Adrenal gland (tissue), 12 donors: ENCODE measurements around the gene CFAP45. TPM values are rescaled to one million over a fixed set of nuclear protein-coding genes. Genes with fewer than 3 reads are reported as not detected.

ENCODE experiments used
- DNase-seq, 7 donors: peaks; one replicate each; pipeline ENCODE4 v3.0.0-alpha.2; 2019 to 2020
- H3K27ac ChIP-seq, 5 donors: fragments of 200-600 bp; sonication (generic) in 4 of 5; 1 replicate in 3 of 5; 2 replicates in 2 of 5; pipeline versions ENCODE4 v1.5.1 to v1.8.0; 2016 to 2020; ENCODE audit warnings: mild to moderate bottlenecking in 1 of 5
- H3K27me3 ChIP-seq: fragments of 200-600 bp; 2 replicates; pipeline ENCODE4 v1.8.0; 2021
- H3K36me3 ChIP-seq, 2 donors: fragments of 200-600 bp; replicated peaks in 1 of 2; 1 replicate in 1 of 2; 2 replicates in 1 of 2; pipeline versions ENCODE4 v1.5.1 to v1.8.0; 2018 to 2022
- H3K4me1 ChIP-seq, 2 donors: fragments of 200-600 bp; replicated peaks in 1 of 2; 1 replicate in 1 of 2; 2 replicates in 1 of 2; pipeline versions ENCODE4 v1.5.1 to v1.8.0; 2018 to 2021
- H3K4me3 ChIP-seq, 4 donors: fragments of 200-600 bp; sonication (generic) in 3 of 4; one replicate each; pipeline ENCODE4 v1.5.1; 2016 to 2018
- H3K9me3 ChIP-seq, 3 donors: fragments of 200-600 bp; sonication (generic) in 1 of 3; replicated peaks in 1 of 3; 1 replicate in 2 of 3; 2 replicates in 1 of 3; pipeline versions ENCODE4 v1.5.1 to v1.8.0; 2016 to 2021
- POLR2A ChIP-seq, 2 donors: fragments of 450-650 bp; IDR thresholded peaks; one replicate each; pipeline ENCODE4 v1.6.1; 2017; ENCODE audit warnings: antibody characterized with exemption in 2 of 2, mild to moderate bottlenecking in 2 of 2, moderate library complexity in 1 of 2
- WGBS, 4 donors: extraction: QIAGEN DNeasy Blood & Tissue Kit in 2 of 4; methylation state at CpG; one replicate each; pipeline versions ENCODE4 v1.1.5 to v1.1.7; 2013 to 2017; 5-methylcytosine and 5-hydroxymethylcytosine counted together
- intact Hi-C, 2 donors: fragments of 100-400 bp; cut with DNase I; formaldehyde crosslinking; loops; one replicate each; pipeline versions ENCODE4 v1.14.1 to v1.15.0; 2022 to 2023
- polyA plus RNA-seq, 3 donors: library from polyadenylated mRNA; stranded (reverse); fragments of 200-250 nt in 2 of 3; fragments of 350-450 nt in 1 of 3; fragmentation: Illumina TruSeq in 1 of 3; extraction: RNeasy Lipid Tissue Mini Kit (QIAGEN cat#74804) in 1 of 3; gene quantifications; one replicate each; pipeline ENCODE4 v1.2.3, GENCODE V29; 2013 to 2014
- total RNA-seq, 9 donors: library from RNA; depleted of rRNA in 4 of 9; stranded (reverse); fragments of >200 nt in 4 of 9; fragments of 120-200 nt in 1 of 9; fragmentation: NEBNext Ultra II Directional in 1 of 9; extraction: Animal tissue kit (Norgen Biotek cat#: 25700) in 1 of 9; gene quantifications; one replicate each; pipeline versions ENCODE4 v1.1.0 to v1.2.4, GENCODE V29; 2013 to 2023
- TF ChIP-seq, protein P1 (sequence below), 6 experiments: fragments of 450-650 bp in 4 of 6; fragments of 200-600 bp in 2 of 6; sonication (generic) in 1 of 6; IDR thresholded peaks; 1 replicate in 5 of 6; 2 replicates in 1 of 6; pipeline versions ENCODE4 v1.5.1 to v1.8.0; 2016 to 2021; ENCODE audit warnings: antibody characterized with exemption in 6 of 6, mild to moderate bottlenecking in 2 of 6, moderate library complexity in 1 of 6
- donor health status: healthy with polysubstance abuse.
- donor health status: Bipolar disorder and iron deficiency.
- donor health status: DM: yes; HTN: yes; CAD: no.
- donor health status: DM: no; HTN: no; CAD: no.
- donor health status: DM: no; HTN: no; CAD: no.
- donor health status: DM: yes; HTN: yes; CAD: no.

Gene CFAP45
- total and polyA plus RNA-seq, 12 donors = 0.14 to 0.81 (median 0.35) TPM; not detected in 6

DNA sequence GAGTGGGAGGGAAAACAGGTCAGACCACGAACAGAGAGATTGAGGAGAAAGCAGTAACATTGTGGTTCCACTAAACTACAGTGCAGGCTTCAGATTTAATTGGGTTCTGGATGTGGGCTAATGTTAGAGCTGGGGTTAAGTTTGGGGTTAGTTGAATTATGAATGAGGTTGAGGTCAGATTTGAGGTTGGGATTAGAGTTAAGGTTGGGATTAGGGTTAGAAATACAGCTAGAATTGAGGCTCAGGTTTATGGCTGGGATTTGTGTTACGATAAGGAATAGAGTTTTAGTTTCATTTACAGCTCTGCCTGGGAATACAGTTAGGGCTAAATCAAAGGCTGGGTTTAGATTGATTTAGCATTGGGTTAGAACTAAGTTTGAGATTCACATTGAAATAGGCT lies 35.7 kb downstream of the CFAP45 start:
- Histone ChIP-seq H3K4me1 (no peaks in the 10 kb centered on the region), H3K36me3 (no peaks in the 10 kb centered on the region), H3K9me3 (no peaks in the 10 kb centered on the region), H3K27ac (no peak overlapping the region), H3K27me3 (no peaks in the 10 kb centered on the region), H3K4me3 (no peak overlapping the region)
- intact Hi-C loops = no loop called here
- TF ChIP-seq, protein P1, sequence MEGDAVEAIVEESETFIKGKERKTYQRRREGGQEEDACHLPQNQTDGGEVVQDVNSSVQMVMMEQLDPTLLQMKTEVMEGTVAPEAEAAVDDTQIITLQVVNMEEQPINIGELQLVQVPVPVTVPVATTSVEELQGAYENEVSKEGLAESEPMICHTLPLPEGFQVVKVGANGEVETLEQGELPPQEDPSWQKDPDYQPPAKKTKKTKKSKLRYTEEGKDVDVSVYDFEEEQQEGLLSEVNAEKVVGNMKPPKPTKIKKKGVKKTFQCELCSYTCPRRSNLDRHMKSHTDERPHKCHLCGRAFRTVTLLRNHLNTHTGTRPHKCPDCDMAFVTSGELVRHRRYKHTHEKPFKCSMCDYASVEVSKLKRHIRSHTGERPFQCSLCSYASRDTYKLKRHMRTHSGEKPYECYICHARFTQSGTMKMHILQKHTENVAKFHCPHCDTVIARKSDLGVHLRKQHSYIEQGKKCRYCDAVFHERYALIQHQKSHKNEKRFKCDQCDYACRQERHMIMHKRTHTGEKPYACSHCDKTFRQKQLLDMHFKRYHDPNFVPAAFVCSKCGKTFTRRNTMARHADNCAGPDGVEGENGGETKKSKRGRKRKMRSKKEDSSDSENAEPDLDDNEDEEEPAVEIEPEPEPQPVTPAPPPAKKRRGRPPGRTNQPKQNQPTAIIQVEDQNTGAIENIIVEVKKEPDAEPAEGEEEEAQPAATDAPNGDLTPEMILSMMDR (IDR thresholded peaks at IDR 0.05) = no peak
- TF ChIP-seq POLR2A (IDR thresholded peaks at IDR 0.05) = no peak
- 87 to 92% (median 89%) methylated on average over 2 of the region's 2 CpGs for WGBS, 4 donors
- no peak for DNase-seq

DNA sequence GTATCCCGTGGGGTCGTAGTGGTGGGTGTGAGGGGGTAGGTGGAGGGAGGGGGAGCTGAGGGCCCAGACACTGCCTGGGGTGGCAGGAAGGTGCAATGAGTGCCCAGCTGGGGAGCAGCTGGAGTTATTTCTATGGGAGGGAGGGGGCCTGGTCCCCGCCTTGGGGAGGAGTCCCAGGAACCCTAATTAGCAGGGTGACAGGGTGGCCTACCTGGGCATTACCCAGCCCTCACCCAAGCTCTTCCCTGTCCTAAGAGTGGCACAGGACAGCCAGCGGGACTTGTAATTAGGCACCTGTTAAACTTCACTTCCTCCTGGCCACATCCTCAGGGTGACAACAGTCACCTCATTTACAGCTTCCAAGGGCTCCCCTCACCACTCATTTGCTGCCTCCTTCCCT lies 37.4 kb downstream of the CFAP45 start, which contains the start of gene VSIG8:
Gene VSIG8 (minus strand): TSS at position 101 of the 400 bp plus-strand sequence. CDS start 136 bp downstream, outside the sequence.
- Histone ChIP-seq H3K4me1 (no peaks in the 10 kb centered on the region), H3K27ac (no peak within 1 kb of the TSS), H3K4me3 (no peak within 1 kb of the TSS), H3K9me3 (no peaks in the 10 kb centered on the region), H3K27me3 (no peaks in the 10 kb centered on the region), H3K36me3 (no peaks in the 10 kb centered on the region)
- TF ChIP-seq, protein P1 (IDR thresholded peaks at IDR 0.05) = no peak
- no peak for TF ChIP-seq POLR2A (IDR thresholded peaks at IDR 0.05)
- intact Hi-C loops = no loop called here
- WGBS, 4 donors = 71 to 90% (median 86%) methylated on average over 4 of the region's 4 CpGs
- DNase-seq = no peak

DNA sequence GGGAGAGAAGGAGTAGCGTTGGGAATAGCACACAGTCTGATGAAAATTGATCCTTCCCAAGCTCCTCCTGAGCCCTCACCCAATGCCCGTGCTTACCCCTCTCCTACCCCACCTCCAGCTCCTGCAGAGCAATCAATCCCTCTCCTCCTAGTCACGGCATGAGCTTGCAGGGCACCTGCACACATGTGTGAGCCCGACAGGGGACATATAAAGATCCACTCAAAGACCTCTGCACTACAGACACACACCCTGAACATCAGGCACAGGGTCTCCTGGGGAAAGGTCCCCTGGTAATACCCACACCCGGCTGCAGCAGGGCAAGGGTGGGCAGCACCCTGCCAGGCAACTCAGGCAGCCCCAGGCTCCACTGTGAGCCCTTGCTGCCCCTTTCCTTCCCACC lies 37.9 kb downstream of the CFAP45 start:
- TF ChIP-seq, protein P1 (IDR thresholded peaks at IDR 0.05) = no peak
- TF ChIP-seq POLR2A (IDR thresholded peaks at IDR 0.05) = no peak
- no peaks in the 10 kb centered on the region for H3K4me1 ChIP-seq
- no peak overlapping the region for H3K4me3 ChIP-seq
- no peaks in the 10 kb centered on the region for H3K36me3 ChIP-seq
- 77 to 94% (median 82%) methylated on average over 4 to 5 of the region's 5 CpGs for WGBS, 4 donors
- DNase-seq = no peak
- H3K27ac ChIP-seq = no peak overlapping the region
- intact Hi-C loops = no loop called here
- H3K27me3 ChIP-seq = no peaks in the 10 kb centered on the region
- H3K9me3 ChIP-seq = no peaks in the 10 kb centered on the region

DNA sequence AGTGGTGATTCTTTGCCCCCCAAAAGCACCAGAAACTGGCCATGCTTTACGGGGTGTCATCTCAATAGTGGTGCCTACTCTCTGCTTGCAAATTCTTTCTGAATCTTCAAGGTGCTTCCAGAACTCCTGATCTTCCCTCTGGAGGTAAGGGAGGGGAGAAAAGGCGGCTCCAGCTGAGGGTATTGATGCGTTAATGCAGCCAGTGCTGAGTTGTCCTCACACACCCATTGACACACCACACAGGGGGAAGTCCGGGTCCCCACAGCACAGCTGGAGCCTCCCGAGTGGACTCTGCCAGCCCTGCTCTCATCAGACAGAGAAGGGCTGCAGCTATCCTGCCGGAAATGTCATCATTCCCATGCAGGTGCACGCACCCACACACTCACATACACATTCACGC lies 38.7 kb downstream of the CFAP45 start:
- no peaks in the 10 kb centered on the region for H3K4me1 ChIP-seq
- no peaks in the 10 kb centered on the region for H3K27me3 ChIP-seq
- TF ChIP-seq, protein P1 (IDR thresholded peaks at IDR 0.05) = no peak
- no peak for TF ChIP-seq POLR2A (IDR thresholded peaks at IDR 0.05)
- intact Hi-C loops = no loop called here
- no peak overlapping the region for H3K27ac ChIP-seq
- H3K36me3 ChIP-seq = no peaks in the 10 kb centered on the region
- H3K9me3 ChIP-seq = no peaks in the 10 kb centered on the region
- 81 to 88% (median 85%) methylated on average over 8 of the region's 8 CpGs for WGBS, 4 donors
- DNase-seq = no peak
- no peak overlapping the region for H3K4me3 ChIP-seq
